Thyroid gland (tissue), 4 donors: ENCODE results near the gene CAMTA1. TPM values are rescaled to one million over a fixed set of nuclear protein-coding genes. Genes with fewer than 3 reads are reported as not detected.

ENCODE experiments used
- DNase-seq, 2 donors: peaks; one replicate each; pipeline ENCODE4 v3.0.0-alpha.2; 2019
- H3K27ac ChIP-seq, 3 donors: fragments of 200-600 bp; sonication (generic); 1 replicate in 2 of 3; 2 replicates in 1 of 3; pipeline ENCODE4 v1.5.1; 2016 to 2019; ENCODE audit warnings: mild to moderate bottlenecking in 1 of 3, moderate library complexity in 1 of 3
- H3K27me3 ChIP-seq: fragments of 200-600 bp; sonication (generic); one replicate; pipeline ENCODE4 v1.5.1; 2019
- H3K36me3 ChIP-seq, 2 donors: fragments of 200-600 bp; sonication (generic); one replicate each; pipeline ENCODE4 v1.5.1; 2016 to 2019
- H3K4me1 ChIP-seq, 2 donors: fragments of 200-600 bp; sonication (generic); one replicate each; pipeline ENCODE4 v1.5.1; 2017 to 2019
- H3K4me3 ChIP-seq, 3 donors: fragments of 200-600 bp; sonication (generic); replicated peaks in 1 of 3; 1 replicate in 2 of 3; 2 replicates in 1 of 3; pipeline ENCODE4 v1.5.1; 2016; ENCODE audit warnings: mild to moderate bottlenecking in 1 of 3
- H3K9me3 ChIP-seq: fragments of 200-600 bp; sonication (generic); one replicate; pipeline ENCODE4 v1.5.1; 2017
- CTCF ChIP-seq, 6 experiments: fragments of 200-600 bp in 3 of 6; fragments of 450-650 bp in 3 of 6; sonication (generic) in 3 of 6; IDR thresholded peaks; one replicate each; pipeline ENCODE4 v1.5.1; 2016 to 2019; ENCODE audit warnings: antibody characterized with exemption in 6 of 6, mild to moderate bottlenecking in 2 of 6, inconsistent platforms in 1 of 6, moderate library complexity in 1 of 6
- POLR2A ChIP-seq, 2 donors: fragments of 450-650 bp; IDR thresholded peaks; one replicate each; pipeline ENCODE4 v1.6.1; 2017; ENCODE audit warnings: antibody characterized with exemption in 2 of 2, mild to moderate bottlenecking in 2 of 2, moderate library complexity in 1 of 2
- WGBS, 2 donors: methylation state at CpG; one replicate each; pipeline ENCODE4 v1.1.5; 2017; 5-methylcytosine and 5-hydroxymethylcytosine counted together
- intact Hi-C: fragments of 100-400 bp; cut with DNase I; formaldehyde crosslinking; loops from one replicate; pipeline ENCODE4 v1.15.1; 2023
- total RNA-seq, 4 donors: library from RNA; depleted of rRNA; stranded (reverse); fragments of >200 nt; gene quantifications; one replicate each; pipeline ENCODE4 v1.2.3, GENCODE V29; 2016

Gene CAMTA1
- total RNA-seq, 4 donors from 2014 or later, result 63.9 to 124 (median 101) TPM

DNA sequence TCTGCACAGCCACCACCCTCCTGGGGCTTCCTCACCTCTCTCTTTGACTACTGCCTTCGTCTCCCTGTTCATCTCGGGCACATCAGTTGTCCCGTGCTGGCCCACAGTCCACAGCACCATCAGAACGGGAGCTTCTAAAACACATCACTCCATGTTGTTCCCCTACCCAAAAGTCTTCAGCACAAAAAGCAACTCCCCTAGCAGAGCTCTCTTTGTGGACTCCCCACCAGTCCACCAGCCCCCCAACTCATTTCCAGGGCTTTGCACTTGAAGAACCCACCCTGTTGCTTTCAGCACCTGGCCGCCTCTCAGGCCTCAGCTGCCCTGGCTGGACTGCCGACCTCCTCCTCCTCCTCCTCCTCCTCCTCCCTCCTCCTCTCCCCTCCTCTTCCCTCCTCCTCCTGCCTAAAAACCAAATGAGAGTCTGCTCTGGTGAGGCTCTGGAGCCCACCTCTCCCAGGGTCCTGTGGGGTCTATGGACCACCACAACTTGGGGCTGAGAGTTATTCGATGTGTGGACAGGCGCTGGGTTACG is 734.7 kb downstream of the CAMTA1 start:
- DNase-seq, result no peak
- intact Hi-C loops, result no loop called here
- 79 to 83% methylated on average over 6 to 9 of the region's 9 CpGs for WGBS, 2 donors
- H3K36me3 ChIP-seq, result no peaks in the 10 kb centered on the region
- no peak overlapping the region for H3K4me3 ChIP-seq
- H3K4me1 ChIP-seq, result peaks cover 0 to 6% of the 10 kb centered on the region in 2 donors
- H3K27me3 ChIP-seq, result no peaks in the 10 kb centered on the region
- TF ChIP-seq CTCF (IDR thresholded peaks at IDR 0.05) (no peak), POLR2A (IDR thresholded peaks at IDR 0.05) (no peak)
- H3K27ac ChIP-seq, result no peak overlapping the region
- no peaks in the 10 kb centered on the region for H3K9me3 ChIP-seq

DNA sequence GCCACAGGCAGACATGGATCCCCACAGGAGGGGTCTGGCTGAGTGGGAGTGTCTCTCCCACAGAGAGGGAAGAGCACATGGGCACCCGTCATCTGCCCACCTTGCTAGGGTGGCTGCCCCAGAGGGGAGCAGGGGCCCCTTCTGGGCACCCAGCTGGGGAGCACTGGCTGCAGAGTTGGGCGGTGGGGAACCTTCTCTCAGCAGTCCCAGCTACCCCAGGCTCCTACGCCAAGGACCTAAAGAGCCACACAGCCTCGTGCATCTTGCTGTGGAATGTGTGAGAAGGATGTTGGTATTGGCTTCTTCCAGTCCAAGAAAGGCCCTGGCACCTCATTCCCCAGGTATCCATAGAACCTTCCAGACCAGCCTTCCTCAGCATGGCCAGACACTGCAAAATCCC is 735.2 kb downstream of the CAMTA1 start:
- Histone ChIP-seq H3K4me3 (no peak overlapping the region), H3K9me3 (no peaks in the 10 kb centered on the region), H3K27me3 (no peaks in the 10 kb centered on the region), H3K4me1 (peaks cover 0 to under 1% of the 10 kb centered on the region in 2 donors), H3K36me3 (no peaks in the 10 kb centered on the region), H3K27ac (no peak overlapping the region)
- WGBS, 2 donors, result 78 to 88% methylated on average over 4 of the region's 4 CpGs
- DNase-seq, result no peak
- intact Hi-C loops, result no loop called here
- TF ChIP-seq POLR2A (IDR thresholded peaks at IDR 0.05) (no peak), CTCF (IDR thresholded peaks at IDR 0.05) (no peak)

- TF ChIP-seq POLR2A (IDR thresholded peaks at IDR 0.05), result no peak
- no peak for TF ChIP-seq CTCF (IDR thresholded peaks at IDR 0.05)
- Histone ChIP-seq H3K27ac (no peak overlapping the region), H3K9me3 (no peaks in the 10 kb centered on the region), H3K4me1 (no peaks in the 10 kb centered on the region), H3K4me3 (no peak overlapping the region), H3K36me3 (no peaks in the 10 kb centered on the region), H3K27me3 (no peaks in the 10 kb centered on the region)
- WGBS, 2 donors, result 83 to 84% methylated on average over 16 of the region's 16 CpGs
- DNase-seq, result no peak
- intact Hi-C loops, result no loop called here
Observed at GRCh38 chr1:7524341-7525337, 739.4 kb downstream of the CAMTA1 start.

GRCh38 chr1:7525338-7526063 is 740.2 kb downstream of the CAMTA1 start:
- no peaks in the 10 kb centered on the region for H3K4me1 ChIP-seq
- WGBS, 2 donors, result 85 to 88% methylated on average over 12 of the region's 12 CpGs
- intact Hi-C loops, result no loop called here
- TF ChIP-seq POLR2A (IDR thresholded peaks at IDR 0.05), result no peak
- no peak for TF ChIP-seq CTCF (IDR thresholded peaks at IDR 0.05)
- no peak overlapping the region for H3K4me3 ChIP-seq
- H3K27me3 ChIP-seq, result no peaks in the 10 kb centered on the region
- H3K27ac ChIP-seq, result no peak overlapping the region
- no peaks in the 10 kb centered on the region for H3K36me3 ChIP-seq
- H3K9me3 ChIP-seq, result no peaks in the 10 kb centered on the region
- no peak for DNase-seq
